Upper lobe of left lung (tissue), 4 donors: ENCODE data around the gene MCL1.
A peak's percentile ranks its signal among the peaks of the same experiment; 100 is the strongest.

ENCODE experiments used
- EP300 ChIP-seq, 4 donors: sonication (generic); formaldehyde crosslinking; IDR thresholded peaks; one replicate each; pipeline ENCODE4 v1.5.1; 2017; ENCODE audit warnings: antibody characterized with exemption in 4 of 4, control low read depth in 2 of 4
- POLR2A ChIP-seq, 4 donors: fragments of 450-650 bp; IDR thresholded peaks; one replicate each; pipeline ENCODE4 v1.5.1; 2016 to 2017; ENCODE audit warnings: antibody characterized with exemption in 4 of 4, mild to moderate bottlenecking in 2 of 4
- POLR2AphosphoS5 ChIP-seq, 2 donors: sonication (generic); formaldehyde crosslinking; IDR thresholded peaks; one replicate each; pipeline ENCODE4 v1.5.1; 2017; ENCODE audit warnings: antibody characterized with exemption in 2 of 2
- TF ChIP-seq, protein P1 (sequence below), 6 experiments: fragments of 450-650 bp in 4 of 6; fragments of 200-600 bp in 2 of 6; sonication (generic) in 2 of 6; IDR thresholded peaks; one replicate each; pipeline ENCODE4 v1.5.1; 2016 to 2019; ENCODE audit warnings: antibody characterized with exemption in 6 of 6

DNA sequence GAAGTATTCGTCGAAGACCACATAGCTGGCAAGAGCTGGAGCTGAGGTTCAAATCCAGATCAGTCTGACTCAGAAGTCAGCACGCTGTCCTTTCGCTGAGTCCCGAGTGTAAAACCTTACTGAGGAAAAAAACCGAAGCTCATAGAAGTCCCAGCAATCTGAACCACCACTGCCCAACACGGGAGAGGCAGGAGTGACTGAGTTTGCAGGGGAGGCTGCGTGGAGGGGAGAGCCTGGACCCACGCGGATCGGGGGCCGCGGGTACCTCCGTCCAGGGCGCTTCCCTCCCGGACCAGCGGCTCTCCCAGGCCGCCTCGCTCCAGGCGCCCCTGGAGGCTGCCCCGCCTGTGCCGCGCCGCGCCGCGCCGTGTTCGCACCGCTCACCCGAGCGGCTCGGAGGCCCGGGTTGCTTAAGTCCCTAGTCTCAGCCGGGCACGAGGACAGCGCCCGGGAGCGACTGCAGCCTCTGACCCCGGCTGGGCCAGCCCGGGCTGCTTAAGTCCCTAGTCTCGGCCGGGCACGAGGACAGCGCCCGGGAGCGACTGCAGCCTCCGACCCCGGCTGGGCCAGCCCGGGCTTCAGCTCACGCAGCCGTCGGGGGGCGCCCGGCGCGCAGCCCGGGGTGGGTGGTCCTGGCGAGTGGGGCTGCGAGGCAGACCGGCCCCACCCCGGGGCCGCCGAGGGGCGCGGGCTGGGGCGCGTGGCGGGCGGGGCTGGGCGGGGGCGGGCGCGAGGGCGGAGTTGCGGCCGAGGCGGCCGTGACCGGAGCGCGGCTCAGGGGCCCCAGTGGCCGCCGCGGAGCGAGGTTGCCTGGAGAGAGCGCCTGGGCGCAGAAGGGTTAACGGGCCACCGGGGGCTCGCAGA lies 30.5 kb downstream of the MCL1 start, which contains the start of gene ADAMTSL4:
- TF ChIP-seq, protein P1, sequence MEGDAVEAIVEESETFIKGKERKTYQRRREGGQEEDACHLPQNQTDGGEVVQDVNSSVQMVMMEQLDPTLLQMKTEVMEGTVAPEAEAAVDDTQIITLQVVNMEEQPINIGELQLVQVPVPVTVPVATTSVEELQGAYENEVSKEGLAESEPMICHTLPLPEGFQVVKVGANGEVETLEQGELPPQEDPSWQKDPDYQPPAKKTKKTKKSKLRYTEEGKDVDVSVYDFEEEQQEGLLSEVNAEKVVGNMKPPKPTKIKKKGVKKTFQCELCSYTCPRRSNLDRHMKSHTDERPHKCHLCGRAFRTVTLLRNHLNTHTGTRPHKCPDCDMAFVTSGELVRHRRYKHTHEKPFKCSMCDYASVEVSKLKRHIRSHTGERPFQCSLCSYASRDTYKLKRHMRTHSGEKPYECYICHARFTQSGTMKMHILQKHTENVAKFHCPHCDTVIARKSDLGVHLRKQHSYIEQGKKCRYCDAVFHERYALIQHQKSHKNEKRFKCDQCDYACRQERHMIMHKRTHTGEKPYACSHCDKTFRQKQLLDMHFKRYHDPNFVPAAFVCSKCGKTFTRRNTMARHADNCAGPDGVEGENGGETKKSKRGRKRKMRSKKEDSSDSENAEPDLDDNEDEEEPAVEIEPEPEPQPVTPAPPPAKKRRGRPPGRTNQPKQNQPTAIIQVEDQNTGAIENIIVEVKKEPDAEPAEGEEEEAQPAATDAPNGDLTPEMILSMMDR (IDR thresholded peaks at IDR 0.05): peak in 5 of 6 experiments; percentile 21 to 39 (median 35)
- TF ChIP-seq POLR2A (IDR thresholded peaks at IDR 0.05) (peak in 1 of 4 donors; percentile 68), EP300 (IDR thresholded peaks at IDR 0.05) (no peak), POLR2AphosphoS5 (IDR thresholded peaks at IDR 0.05) (peak in 1 of 2 donors; percentile 4)
